OCI-LY7 (cell line): ENCODE data around the gene COLQ. TPM values are rescaled to one million over a fixed set of nuclear protein-coding genes. Genes with fewer than 3 reads are reported as not detected.
A peak's percentile ranks its signal among the peaks of the same experiment; 100 is the strongest.

Experiments
- BruUV-seq: library from RNA; stranded (reverse); fragments of 400-500 nt; replicated peaks from 2 replicates; lab custom pipeline; 2021; lab: Mats Ljungman, UMichigan
- CTCF ChIA-PET: fragments of 300-600 bp; sonication (Branson Sonifier 250); formaldehyde crosslinking; loops from one replicate; lab custom pipeline; 2022; ENCODE audit warnings: antibody characterized with exemption; ENCODE audit not compliant: unreplicated experiment; lab: Charles Lee
- POLR2A ChIA-PET: fragments of 300-600 bp; sonication (Branson Sonifier 250); formaldehyde crosslinking; loops from one replicate; lab custom pipeline; 2022; ENCODE audit warnings: antibody characterized with exemption; lab: Charles Lee
- DNase-seq: peaks from one replicate; pipeline ENCODE4 v3.0.0-alpha.2; 2015; ENCODE audit warnings: low spot score
- H2AFZ ChIP-seq: fragments of 200-600 bp; sonication (generic), shearing (Covaris generic); 2 replicates; pipeline ENCODE4 v1.6.1; 2014; ENCODE audit warnings: mild to moderate bottlenecking, antibody characterized with exemption, low read length, moderate library complexity
- H3K27ac ChIP-seq: fragments of 200-600 bp; sonication (generic); 2 replicates; pipeline ENCODE4 v1.5.1; 2014; ENCODE audit warnings: mixed run types, low read depth, mild to moderate bottlenecking, moderate library complexity, low read length, inconsistent platforms; ENCODE audit not compliant: poor library complexity, severe bottlenecking
- H3K36me3 ChIP-seq: fragments of 200-600 bp; sonication (generic); 2 replicates; pipeline ENCODE4 v1.6.1; 2014; ENCODE audit warnings: mild to moderate bottlenecking, antibody characterized with exemption, low read length, moderate library complexity, mixed read lengths; ENCODE audit not compliant: insufficient read depth
- H3K4me1 ChIP-seq: fragments of 200-600 bp; sonication (generic); 2 replicates; pipeline ENCODE4 v1.5.1; 2014; ENCODE audit warnings: mild to moderate bottlenecking, low read length; ENCODE audit not compliant: insufficient read depth, poor library complexity, severe bottlenecking
- H3K4me2 ChIP-seq: fragments of 200-600 bp; sonication (generic); 2 replicates; pipeline ENCODE4 v1.6.1; 2014; ENCODE audit warnings: mild to moderate bottlenecking, low read length
- H3K4me3 ChIP-seq: fragments of 200-600 bp; sonication (generic); 2 replicates; pipeline ENCODE4 v1.5.1; 2014; ENCODE audit warnings: mild to moderate bottlenecking, low read depth, low read length; ENCODE audit not compliant: poor library complexity, severe bottlenecking
- H3K79me2 ChIP-seq: fragments of 200-600 bp; sonication (generic); 2 replicates; pipeline ENCODE4 v1.6.1; 2016; ENCODE audit warnings: low read depth, mild to moderate bottlenecking, low read length, moderate library complexity, mixed read lengths; ENCODE audit not compliant: insufficient read depth
- H3K9me2 ChIP-seq: fragments of 200-600 bp; sonication (generic); 2 replicates; pipeline ENCODE4 v1.6.1; 2016; ENCODE audit warnings: mild to moderate bottlenecking, low read length, mixed read lengths; ENCODE audit not compliant: insufficient read depth
- H3K9me3 ChIP-seq: fragments of 200-600 bp; sonication (generic); 2 replicates; pipeline ENCODE4 v1.6.1; 2014; ENCODE audit warnings: mild to moderate bottlenecking, mixed run types, low read length, mixed read lengths
- H4K20me1 ChIP-seq: fragments of 200-600 bp; sonication (generic); 2 replicates; pipeline ENCODE4 v1.6.1; 2014; ENCODE audit warnings: mild to moderate bottlenecking, antibody characterized with exemption, low read length, moderate library complexity, mixed read lengths; ENCODE audit not compliant: insufficient read depth
- EZH2phosphoT487 ChIP-seq: fragments of 200-600 bp; sonication (generic); IDR thresholded peaks from 2 replicates; pipeline ENCODE4 v1.6.1; 2018; ENCODE audit warnings: low read depth, borderline replicate concordance, mild to moderate bottlenecking, mixed run types, antibody characterized with exemption, low read length, moderate library complexity, mixed read lengths
- intact Hi-C: fragments of 100-400 bp; cut with micrococcal nuclease; formaldehyde crosslinking; loops from one replicate; pipeline ENCODE4 v1.10.0; 2022; ENCODE audit not compliant: unreplicated experiment
- total RNA-seq, 2 experiments: library from RNA; depleted of rRNA in 1 of 2; stranded (reverse); fragments of >200 nt in 1 of 2; shearing (Covaris generic) in 1 of 2; gene quantifications; 2 replicates each; pipeline ENCODE4 v1.2.3, GENCODE V29; 2014 to 2022
- TF ChIP-seq, protein P1 (sequence below): fragments of 200-600 bp; sonication (generic); conservative IDR thresholded peaks from 2 replicates; pipeline ENCODE4 v1.5.1; 2014; ENCODE audit warnings: mild to moderate bottlenecking, antibody characterized with exemption, low read length, moderate library complexity, mixed read lengths

The COLQ gene
- total RNA-seq, 2 experiments from 2014 or later: 0.42 to 1.4 TPM

DNA sequence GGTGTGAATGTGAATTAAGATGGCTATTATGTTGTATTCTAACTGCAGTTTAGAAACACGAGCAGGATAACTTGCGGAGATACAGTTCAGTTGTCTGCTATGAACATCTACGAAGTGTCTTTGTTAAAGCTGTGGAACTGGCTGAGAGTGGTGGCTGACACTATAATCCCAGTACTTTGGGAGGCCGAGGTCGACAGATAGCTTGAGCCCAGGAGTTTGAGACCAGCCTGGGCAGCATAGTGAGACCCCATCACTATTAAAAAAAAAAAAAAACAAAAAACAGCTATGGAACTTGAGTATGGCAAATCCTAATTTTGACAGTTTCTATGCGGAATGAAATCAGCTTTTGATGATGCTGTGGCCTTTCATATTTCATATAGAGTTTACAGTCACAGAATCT, 92.4 kb downstream of the COLQ start:
- Histone ChIP-seq H3K4me1 (peaks cover 23% of the 10 kb centered on the region), H2AFZ (no peak overlapping the region)
- intact Hi-C loops: no loop called here

DNA sequence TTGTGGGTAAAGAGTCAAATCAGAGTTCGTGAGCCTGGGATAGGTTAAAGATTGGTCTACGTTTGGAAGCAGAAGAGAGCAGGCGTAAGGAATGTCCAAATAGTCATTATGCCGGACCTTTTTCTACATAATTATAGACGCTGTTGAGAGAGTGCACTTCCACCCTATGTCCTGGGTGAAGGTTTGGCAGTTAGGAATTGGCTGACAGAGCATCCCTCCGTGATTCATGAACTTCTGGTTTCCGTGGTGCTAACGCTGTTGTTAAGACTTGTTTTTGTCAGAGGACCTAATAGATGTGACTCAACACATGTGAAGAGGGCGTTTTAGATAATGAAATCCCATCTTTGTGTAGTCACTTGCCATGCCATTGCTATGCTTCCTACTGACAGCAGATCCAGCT, 93.0 kb downstream of the COLQ start:
- H3K27ac ChIP-seq: no peak overlapping the region
- intact Hi-C loops: no loop called here
- H3K4me2 ChIP-seq: peak overlapping the region; percentile 98
- H3K9me3 ChIP-seq: peaks cover 5% of the 10 kb centered on the region; the same call in 1 of the 2 replicates
- ChIA-PET POLR2A (interaction anchor here (1.2 kb wide), 1 partner anchor 14 kb away, joined by 3 read pairs; no protein-coding TSS in a partner anchor), CTCF (no interaction called here)
- H3K36me3 ChIP-seq: peaks cover 57% of the 10 kb centered on the region
- peak overlapping the region; percentile 96 for H3K4me3 ChIP-seq
- TF ChIP-seq, protein P1, sequence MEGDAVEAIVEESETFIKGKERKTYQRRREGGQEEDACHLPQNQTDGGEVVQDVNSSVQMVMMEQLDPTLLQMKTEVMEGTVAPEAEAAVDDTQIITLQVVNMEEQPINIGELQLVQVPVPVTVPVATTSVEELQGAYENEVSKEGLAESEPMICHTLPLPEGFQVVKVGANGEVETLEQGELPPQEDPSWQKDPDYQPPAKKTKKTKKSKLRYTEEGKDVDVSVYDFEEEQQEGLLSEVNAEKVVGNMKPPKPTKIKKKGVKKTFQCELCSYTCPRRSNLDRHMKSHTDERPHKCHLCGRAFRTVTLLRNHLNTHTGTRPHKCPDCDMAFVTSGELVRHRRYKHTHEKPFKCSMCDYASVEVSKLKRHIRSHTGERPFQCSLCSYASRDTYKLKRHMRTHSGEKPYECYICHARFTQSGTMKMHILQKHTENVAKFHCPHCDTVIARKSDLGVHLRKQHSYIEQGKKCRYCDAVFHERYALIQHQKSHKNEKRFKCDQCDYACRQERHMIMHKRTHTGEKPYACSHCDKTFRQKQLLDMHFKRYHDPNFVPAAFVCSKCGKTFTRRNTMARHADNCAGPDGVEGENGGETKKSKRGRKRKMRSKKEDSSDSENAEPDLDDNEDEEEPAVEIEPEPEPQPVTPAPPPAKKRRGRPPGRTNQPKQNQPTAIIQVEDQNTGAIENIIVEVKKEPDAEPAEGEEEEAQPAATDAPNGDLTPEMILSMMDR: no peak
- TF ChIP-seq EZH2phosphoT487: no peak
- H2AFZ ChIP-seq: no peak overlapping the region
- H3K79me2 ChIP-seq: peaks cover 61% of the 10 kb centered on the region
- BruUV-seq: no TSS peak
- H4K20me1 ChIP-seq: peaks cover 14% of the 10 kb centered on the region; the same call in 1 of the 2 replicates
- DNase-seq: peak; percentile 17
- peaks cover 23% of the 10 kb centered on the region for H3K4me1 ChIP-seq
- H3K9me2 ChIP-seq: no peaks in the 10 kb centered on the region

More for the DNA sequence above, 92.4 kb downstream of the COLQ start:
- Histone ChIP-seq H3K9me2 (no peaks in the 10 kb centered on the region), H4K20me1 (peaks cover 14% of the 10 kb centered on the region; the same call in 1 of the 2 replicates), H3K9me3 (peaks cover 5% of the 10 kb centered on the region; the same call in 1 of the 2 replicates), H3K4me2 (peak overlapping the region; percentile 98), H3K4me3 (peak overlapping the region; percentile 96), H3K27ac (no peak overlapping the region), H3K79me2 (peaks cover 61% of the 10 kb centered on the region), H3K36me3 (peaks cover 57% of the 10 kb centered on the region)
- no peak for DNase-seq
- CTCF ChIA-PET: no interaction called here
- no TSS peak for BruUV-seq
- POLR2A ChIA-PET: interaction anchor here (0.6 to 1.2 kb wide), 2 partner anchors 14 to 329 kb away, joined by 3 to 5 read pairs; no protein-coding TSS in a partner anchor
- TF ChIP-seq, protein P1: no peak
- TF ChIP-seq EZH2phosphoT487: no peak

DNA sequence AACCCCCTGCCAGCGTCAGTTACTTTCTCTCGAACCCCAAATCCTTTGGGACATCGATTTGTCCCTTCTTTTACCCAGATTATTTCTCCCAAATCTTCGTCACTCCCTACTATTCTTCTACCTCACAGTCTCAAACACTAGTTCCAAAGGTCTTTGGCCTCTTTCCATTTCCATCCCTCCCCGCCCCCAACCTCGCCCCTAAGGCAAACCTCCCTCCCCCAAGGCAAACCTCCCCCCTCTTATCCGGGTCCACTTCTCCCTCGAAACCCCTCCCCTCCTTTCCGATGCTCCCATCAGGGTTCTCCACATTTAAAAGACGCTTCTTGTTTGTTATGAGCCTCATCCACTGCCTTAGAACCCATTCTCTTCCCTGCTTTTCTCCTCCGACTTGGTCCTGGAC, 93.5 kb downstream of the COLQ start:
- H3K4me2 ChIP-seq: peak overlapping the region; percentile 98
- peaks cover 14% of the 10 kb centered on the region; the same call in 1 of the 2 replicates for H4K20me1 ChIP-seq
- BruUV-seq: no TSS peak
- peak overlapping the region; percentile 96 for H3K4me3 ChIP-seq
- peaks cover 5% of the 10 kb centered on the region; the same call in 1 of the 2 replicates for H3K9me3 ChIP-seq
- intact Hi-C loops: loop anchor here (2.0 kb wide), 1 partner anchor 173 kb away; the partner anchor contains the start of genes BTD and HACL1
- peaks cover 61% of the 10 kb centered on the region for H3K79me2 ChIP-seq
- H3K36me3 ChIP-seq: peaks cover 57% of the 10 kb centered on the region
- H2AFZ ChIP-seq: peak overlapping the region; percentile 85
- peaks cover 23% of the 10 kb centered on the region for H3K4me1 ChIP-seq
- CTCF ChIA-PET: no interaction called here
- H3K27ac ChIP-seq: peak overlapping the region; percentile 60
- no peak for DNase-seq
- H3K9me2 ChIP-seq: no peaks in the 10 kb centered on the region
- POLR2A ChIA-PET: interaction anchor here (0.5 kb wide), 1 partner anchor 179 kb away, joined by 3 read pairs; no protein-coding TSS in a partner anchor
- no peak for TF ChIP-seq EZH2phosphoT487
- TF ChIP-seq, protein P1: no peak
